GM21825 (cell line): ENCODE data around the gene HDC.
A peak's percentile ranks its signal among the peaks of the same experiment; 100 is the strongest.

Experiments used
- ATAC-seq: cut with Tn5 transposase; IDR thresholded peaks from one replicate; pipeline ENCODE4 v1.9.1; 2021; ENCODE audit warnings: mild to moderate bottlenecking, moderate library complexity; ENCODE audit not compliant: unreplicated experiment

Gene HDC

GRCh38 chr15:50265620-50266019 lies at the start of gene HDC:
HDC (minus strand) TSS chr15:50265726; CDS start chr15:50265623, 103 bp downstream.
- ATAC-seq, result no peak

- no peak for ATAC-seq
Observed at GRCh38 chr15:50312636-50313035, 47.1 kb upstream of the HDC start.

GRCh38 chr15:50307799-50308198 lies 42.3 kb upstream of the HDC start:
- ATAC-seq, result no peak

- ATAC-seq, result no peak
Observed at GRCh38 chr15:50304836-50305235, 39.3 kb upstream of the HDC start.

- no peak for ATAC-seq
Observed at GRCh38 chr15:50302581-50302980, 37.1 kb upstream of the HDC start.

GRCh38 chr15:50298340-50298739 lies 32.8 kb upstream of the HDC start:
- no peak for ATAC-seq

- no peak for ATAC-seq
Observed at GRCh38 chr15:50295966-50296365, 30.4 kb upstream of the HDC start.

GRCh38 chr15:50289749-50290148 lies 24.2 kb upstream of the HDC start:
- no peak for ATAC-seq

- no peak for ATAC-seq
Observed at GRCh38 chr15:50287324-50288116, 22.0 kb upstream of the HDC start.

GRCh38 chr15:50281427-50281826 lies 15.9 kb upstream of the HDC start:
- ATAC-seq, result no peak

- no peak for ATAC-seq
Observed at GRCh38 chr15:50280271-50280670, 14.7 kb upstream of the HDC start.

- ATAC-seq, result no peak
Observed at GRCh38 chr15:50278496-50278895, 13.0 kb upstream of the HDC start.

- ATAC-seq, result no peak
Observed at GRCh38 chr15:50277370-50277769, 11.8 kb upstream of the HDC start.

- no peak for ATAC-seq
Observed at GRCh38 chr15:50275908-50276307, 10.4 kb upstream of the HDC start.

GRCh38 chr15:50275091-50275490 lies 9.6 kb upstream of the HDC start:
- ATAC-seq, result no peak

GRCh38 chr15:50267577-50267976 lies 2.1 kb upstream of the HDC start:
- ATAC-seq, result no peak

- no peak for ATAC-seq
Observed at GRCh38 chr15:50262533-50262932, 3.0 kb downstream of the HDC start.

GRCh38 chr15:50261981-50262380 lies 3.5 kb downstream of the HDC start:
- ATAC-seq, result no peak

- peak; percentile 52 for ATAC-seq
Observed at GRCh38 chr15:50260969-50261496, 4.5 kb downstream of the HDC start.

- no peak for ATAC-seq
Observed at GRCh38 chr15:50259276-50259675, 6.2 kb downstream of the HDC start.

- no peak for ATAC-seq
Observed at GRCh38 chr15:50257924-50258323, 7.6 kb downstream of the HDC start.

- no peak for ATAC-seq
Observed at GRCh38 chr15:50257332-50257731, 8.2 kb downstream of the HDC start.
